Glutamatergic neuron (in vitro differentiated cells): ENCODE results near the gene HMGXB4. TPM values are rescaled to one million over a fixed set of nuclear protein-coding genes. Genes with fewer than 3 reads are reported as not detected.

Experiments used
- DNase-seq: peaks from one replicate; pipeline ENCODE4 v3.0.0; 2022
- H3K27ac Mint-ChIP-seq: one replicate; pipeline ENCODE4 v1.8.0; 2020; ENCODE audit warnings: mild to moderate bottlenecking, mixed read lengths, inconsistent platforms; ENCODE audit not compliant: unreplicated experiment
- H3K27me3 Mint-ChIP-seq: one replicate; pipeline ENCODE4 v1.8.0; 2020; ENCODE audit warnings: mild to moderate bottlenecking, moderate library complexity, mixed read lengths, inconsistent platforms; ENCODE audit not compliant: unreplicated experiment
- H3K36me3 Mint-ChIP-seq: one replicate; pipeline ENCODE4 v1.8.0; 2020; ENCODE audit warnings: mild to moderate bottlenecking, mixed read lengths, inconsistent platforms; ENCODE audit not compliant: unreplicated experiment
- H3K4me1 Mint-ChIP-seq: one replicate; pipeline ENCODE4 v1.8.0; 2020; ENCODE audit warnings: mild to moderate bottlenecking, low read depth, mixed read lengths, inconsistent platforms; ENCODE audit not compliant: unreplicated experiment
- H3K4me3 Mint-ChIP-seq: one replicate; pipeline ENCODE4 v1.8.0; 2020; ENCODE audit warnings: mild to moderate bottlenecking, mixed read lengths, inconsistent platforms; ENCODE audit not compliant: unreplicated experiment
- H3K9me3 Mint-ChIP-seq: one replicate; pipeline ENCODE4 v1.8.0; 2020; ENCODE audit warnings: mild to moderate bottlenecking, moderate library complexity, mixed read lengths, inconsistent platforms; ENCODE audit not compliant: unreplicated experiment
- CTCF ChIP-seq: fragments of 200-600 bp; sonication (generic); IDR thresholded peaks from one replicate; pipeline ENCODE4 v1.5.0; 2021; ENCODE audit not compliant: partially characterized antibody, unreplicated experiment
- microRNA-seq: library from miRNA; unstranded; fragments of <30 nt; microRNA quantifications from one replicate; pipeline ENCODE4, GENCODE V29; 2020; ENCODE audit not compliant: unreplicated experiment
- total RNA-seq: library from RNA; stranded (reverse); fragmentation: NEBNext Ultra II Directional; extraction: Animal tissue kit (Norgen Biotek cat#: 25700); gene quantifications from one replicate; pipeline ENCODE4 v1.2.1, GENCODE V29; 2021; ENCODE audit not compliant: unreplicated experiment

The HMGXB4 gene
- total RNA-seq, 1 donor from 2014 or later, result 14.4 TPM

- no peak overlapping the region for H3K4me3 Mint-ChIP-seq
- peaks cover 3% of the 10 kb centered on the region for H3K9me3 Mint-ChIP-seq
- DNase-seq, result no peak
- H3K4me1 Mint-ChIP-seq, result no peaks in the 10 kb centered on the region
- H3K36me3 Mint-ChIP-seq, result peaks cover 3% of the 10 kb centered on the region
- no peak for TF ChIP-seq CTCF
- H3K27me3 Mint-ChIP-seq, result peaks cover 2% of the 10 kb centered on the region
- no peak overlapping the region for H3K27ac Mint-ChIP-seq
Measured at GRCh38 chr22:35343664-35344550, 86.6 kb downstream of the HMGXB4 start.

GRCh38 chr22:35344956-35345690, 87.8 kb downstream of the HMGXB4 start:
- H3K27me3 Mint-ChIP-seq, result peaks cover 3% of the 10 kb centered on the region
- no peak overlapping the region for H3K27ac Mint-ChIP-seq
- no peak for DNase-seq
- H3K4me3 Mint-ChIP-seq, result no peak overlapping the region
- peaks cover 3% of the 10 kb centered on the region for H3K9me3 Mint-ChIP-seq
- no peak for TF ChIP-seq CTCF
- no peaks in the 10 kb centered on the region for H3K4me1 Mint-ChIP-seq
- H3K36me3 Mint-ChIP-seq, result peaks cover 3% of the 10 kb centered on the region

Small RNA genes lying within 50 kb of the gene (microRNA-seq; reads per million reads assigned to microRNA genes)
- gene MIR3909 (13.1 reads per million, percentile 53 among the genes with 10 or more reads in this experiment), gene MIR6069 (not detected)

Other genes with a start within 250 kb of the HMGXB4 start
- not detected for gene ISX, start 191.3 kb upstream of the HMGXB4 start, total RNA-seq
- 40.6 TPM for gene TOM1, start 42.4 kb downstream of the HMGXB4 start, total RNA-seq
- 14.9 TPM for gene HMOX1, start 123.6 kb downstream of the HMGXB4 start, total RNA-seq
- gene MCM5, start 142.6 kb downstream of the HMGXB4 start, total RNA-seq, result 28.3 TPM